Progenitor cell of endocrine pancreas (in vitro differentiated cells): Measurements from ENCODE around the gene KIAA0753. TPM values are rescaled to one million over a fixed set of nuclear protein-coding genes. Genes with fewer than 3 reads are reported as not detected.
A peak's percentile ranks its signal among the peaks of the same experiment; 100 is the strongest.

ENCODE experiments used
- DNase-seq: peaks from one replicate; pipeline ENCODE4 v3.0.0; 2021; ENCODE audit warnings: low spot score; ENCODE audit not compliant: unreplicated experiment
- H3K27ac Mint-ChIP-seq: 2 replicates; pipeline ENCODE4 v1.8.0; 2021; ENCODE audit warnings: mild to moderate bottlenecking, moderate library complexity, mixed read lengths
- H3K27me3 Mint-ChIP-seq: 2 replicates; pipeline ENCODE4 v1.8.0; 2021; ENCODE audit warnings: mixed read lengths
- H3K36me3 Mint-ChIP-seq: 2 replicates; pipeline ENCODE4 v1.8.0; 2022; ENCODE audit warnings: mixed read lengths; ENCODE audit not compliant: insufficient read depth
- H3K4me1 Mint-ChIP-seq: 2 replicates; pipeline ENCODE4 v1.8.0; 2021; ENCODE audit warnings: low read depth, mixed read lengths
- H3K4me3 Mint-ChIP-seq: 2 replicates; pipeline ENCODE4 v1.8.0; 2021; ENCODE audit warnings: low read depth, mild to moderate bottlenecking, moderate library complexity, mixed read lengths
- H3K9me3 Mint-ChIP-seq: 2 replicates; pipeline ENCODE4 v1.8.0; 2021; ENCODE audit warnings: low read depth, mixed read lengths
- CTCF ChIP-seq: fragments of 200-600 bp; sonication (generic); IDR thresholded peaks from one replicate; pipeline ENCODE4 v1.5.0; 2021; ENCODE audit warnings: antibody characterized with exemption, mild to moderate bottlenecking; ENCODE audit not compliant: unreplicated experiment
- total RNA-seq: library from RNA; stranded (reverse); gene quantifications from 2 replicates; pipeline ENCODE4 v1.2.1, GENCODE V29; 2021

Gene KIAA0753
- total RNA-seq, 1 donor from 2014 or later = 55.9 TPM

GRCh38 chr17:6543079-6544010 lies 97.2 kb downstream of the KIAA0753 start:
- DNase-seq = no peak
- Mint-ChIP-seq H3K4me3 (no peak overlapping the region), H3K36me3 (peaks cover 2% of the 10 kb centered on the region), H3K9me3 (peaks cover 3% of the 10 kb centered on the region), H3K27ac (no peak overlapping the region), H3K4me1 (no peaks in the 10 kb centered on the region), H3K27me3 (peaks cover 14% of the 10 kb centered on the region)
- no peak for TF ChIP-seq CTCF

GRCh38 chr17:6542577-6542976 lies 97.9 kb downstream of the KIAA0753 start:
- H3K27ac Mint-ChIP-seq = no peak overlapping the region
- DNase-seq = no peak
- peaks cover 14% of the 10 kb centered on the region for H3K27me3 Mint-ChIP-seq
- no peaks in the 10 kb centered on the region for H3K4me1 Mint-ChIP-seq
- TF ChIP-seq CTCF = no peak
- peaks cover 3% of the 10 kb centered on the region for H3K9me3 Mint-ChIP-seq
- peaks cover 2% of the 10 kb centered on the region for H3K36me3 Mint-ChIP-seq
- H3K4me3 Mint-ChIP-seq = no peak overlapping the region

GRCh38 chr17:6541886-6542285 lies 98.6 kb downstream of the KIAA0753 start:
- no peak overlapping the region for H3K4me3 Mint-ChIP-seq
- no peaks in the 10 kb centered on the region for H3K4me1 Mint-ChIP-seq
- peaks cover 3% of the 10 kb centered on the region for H3K9me3 Mint-ChIP-seq
- TF ChIP-seq CTCF = no peak
- H3K27ac Mint-ChIP-seq = no peak overlapping the region
- DNase-seq = no peak
- H3K27me3 Mint-ChIP-seq = peaks cover 12% of the 10 kb centered on the region
- peaks cover 2% of the 10 kb centered on the region for H3K36me3 Mint-ChIP-seq

- Mint-ChIP-seq H3K4me3 (no peak overlapping the region), H3K4me1 (no peaks in the 10 kb centered on the region), H3K27ac (no peak overlapping the region), H3K27me3 (peaks cover 4% of the 10 kb centered on the region), H3K36me3 (peaks cover 2% of the 10 kb centered on the region), H3K9me3 (peaks cover 3% of the 10 kb centered on the region)
- no peak for TF ChIP-seq CTCF
- DNase-seq = no peak
Observed at GRCh38 chr17:6539871-6540270, 100.6 kb downstream of the KIAA0753 start.

GRCh38 chr17:6536566-6537065 lies 103.9 kb downstream of the KIAA0753 start:
- H3K27ac Mint-ChIP-seq = peak overlapping the region; percentile 50
- no peak for TF ChIP-seq CTCF
- no peak for DNase-seq
- peaks cover 3% of the 10 kb centered on the region for H3K9me3 Mint-ChIP-seq
- no peaks in the 10 kb centered on the region for H3K4me1 Mint-ChIP-seq
- no peak overlapping the region for H3K4me3 Mint-ChIP-seq
- H3K36me3 Mint-ChIP-seq = peaks cover 2% of the 10 kb centered on the region
- H3K27me3 Mint-ChIP-seq = no peaks in the 10 kb centered on the region
